Urinary bladder (tissue), 4 donors: ENCODE results near the gene IMP4. TPM values are rescaled to one million over a fixed set of nuclear protein-coding genes. Genes with fewer than 3 reads are reported as not detected.

Experiments used
- DNase-seq: peaks from one replicate; pipeline ENCODE4 v3.0.0-alpha.2; 2015; ENCODE audit errors: extremely low spot score
- H3K27ac ChIP-seq: one replicate; pipeline ENCODE4 v1.5.1; 2013; ENCODE audit warnings: low read depth, mild to moderate bottlenecking, moderate library complexity
- H3K36me3 ChIP-seq: one replicate; pipeline ENCODE4 v1.6.1; 2013; ENCODE audit warnings: mild to moderate bottlenecking, moderate library complexity; ENCODE audit not compliant: insufficient read depth
- H3K4me1 ChIP-seq: one replicate; pipeline ENCODE4 v1.6.1; 2013; ENCODE audit warnings: mild to moderate bottlenecking, moderate library complexity; ENCODE audit not compliant: insufficient read depth
- H3K4me3 ChIP-seq: one replicate; pipeline ENCODE4 v1.5.1; 2013; ENCODE audit warnings: low read depth, low read length
- WGBS: extraction: QIAGEN DNeasy Blood & Tissue Kit; methylation state at CpG from one replicate; pipeline ENCODE4 v1.1.7; 2013; 5-methylcytosine and 5-hydroxymethylcytosine counted together
- polyA plus RNA-seq: library from polyadenylated mRNA; stranded (reverse); fragments of 200-250 nt; gene quantifications from one replicate; pipeline ENCODE4 v1.2.3, GENCODE V29; 2013
- total RNA-seq: library from RNA; depleted of rRNA; stranded (reverse); fragments of >200 nt; gene quantifications from one replicate; pipeline ENCODE4 v1.2.3, GENCODE V29; 2014
- donor health status: healthy with polysubstance abuse.
- donor health status: healthy.

The IMP4 gene
- total and polyA plus RNA-seq, 2 donors = 22.3 to 102 TPM

DNA sequence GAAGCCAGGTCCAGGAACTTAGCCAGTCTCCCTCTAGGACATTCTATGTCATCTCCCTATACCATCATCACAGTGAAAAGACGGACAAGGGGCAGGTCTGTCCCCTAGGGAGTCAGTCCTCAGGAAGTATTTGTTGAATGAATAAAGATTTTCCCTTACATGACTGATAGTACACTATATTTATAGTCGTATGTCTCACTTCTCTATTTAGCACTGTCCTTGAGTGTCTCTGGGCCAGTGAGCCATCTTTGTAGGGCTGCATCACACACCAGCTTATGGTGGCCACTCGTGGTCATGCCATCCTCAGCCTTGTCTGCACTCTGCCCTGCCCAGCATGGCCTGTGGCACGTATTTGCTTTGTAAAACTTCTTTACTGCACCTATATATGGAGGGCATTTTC is 38.9 kb downstream of the IMP4 start:
- H3K4me1 ChIP-seq = no peaks in the 10 kb centered on the region
- WGBS = 90% methylated on average over 4 of the region's 4 CpGs

DNA sequence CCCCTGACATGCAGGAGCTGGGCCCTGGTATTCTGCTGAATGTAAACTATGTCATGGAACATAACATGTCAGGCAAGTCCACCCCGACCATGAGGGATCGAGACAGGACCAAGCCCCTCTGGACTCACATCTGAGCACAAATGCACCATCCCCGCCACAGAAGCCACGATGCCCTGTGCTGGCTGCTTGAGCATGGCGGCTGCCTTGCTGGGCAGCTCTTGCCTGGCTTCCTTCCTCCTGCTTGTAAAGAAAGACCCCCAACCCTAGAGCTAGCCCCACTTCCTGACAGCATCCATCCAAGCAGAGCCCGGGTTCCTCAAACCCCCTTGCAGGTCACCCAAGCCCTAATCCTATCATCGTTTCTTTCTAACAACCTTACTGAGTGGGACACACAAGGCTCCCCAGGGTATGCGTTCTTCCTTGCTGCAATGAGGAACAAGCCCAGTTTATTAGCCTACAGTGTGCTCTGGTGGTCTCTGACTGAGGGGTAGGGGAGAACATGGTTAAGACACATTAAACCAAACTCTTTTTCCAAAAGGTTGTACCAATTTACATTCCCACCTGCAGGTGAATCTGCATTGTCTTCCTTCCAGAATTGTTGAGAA is 39.7 kb downstream of the IMP4 start:
- Histone ChIP-seq H3K4me3 (no peak overlapping the region), H3K36me3 (no peaks in the 10 kb centered on the region), H3K27ac (no peak overlapping the region), H3K4me1 (no peaks in the 10 kb centered on the region)
- WGBS = 94% methylated on average over 8 of the region's 8 CpGs
- no peak for DNase-seq

More for the DNA sequence above, 38.9 kb downstream of the IMP4 start:
- Histone ChIP-seq H3K27ac (no peak overlapping the region), H3K4me3 (no peak overlapping the region), H3K36me3 (no peaks in the 10 kb centered on the region)
- no peak for DNase-seq

DNA sequence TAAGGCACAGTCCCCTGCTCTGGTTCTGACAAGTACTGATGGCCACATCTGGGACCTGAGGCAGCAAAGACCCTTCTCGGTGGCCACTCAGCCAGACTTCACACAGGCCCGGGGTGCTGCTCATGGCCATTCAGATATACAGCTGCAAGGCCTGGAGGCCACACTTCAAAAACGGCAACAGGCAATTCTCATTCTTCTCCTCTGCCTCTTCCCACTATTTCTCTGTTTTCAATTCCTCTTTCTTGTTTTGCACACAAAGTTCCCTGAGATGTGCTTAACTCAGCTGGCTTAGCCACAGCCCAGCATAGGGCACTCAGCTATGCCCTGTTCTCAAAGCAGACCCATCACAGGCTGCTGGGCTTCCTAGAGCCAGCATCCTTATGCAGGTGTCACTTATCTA is 43.0 kb downstream of the IMP4 start:
- WGBS = 92% methylated on average over 3 of the region's 3 CpGs
- Histone ChIP-seq H3K4me1 (no peaks in the 10 kb centered on the region), H3K36me3 (no peaks in the 10 kb centered on the region), H3K4me3 (no peak overlapping the region), H3K27ac (no peak overlapping the region)
- no peak for DNase-seq

- DNase-seq = no peak
- Histone ChIP-seq H3K27ac (no peak overlapping the region), H3K36me3 (no peaks in the 10 kb centered on the region), H3K4me1 (no peaks in the 10 kb centered on the region), H3K4me3 (no peak overlapping the region)
- WGBS = 46% methylated on average over 4 of the region's 4 CpGs
Observed at GRCh38 chr2:130387071-130387400, 44.3 kb downstream of the IMP4 start.

- 53% methylated on average over 4 of the region's 4 CpGs for WGBS
- no peak overlapping the region for H3K27ac ChIP-seq
- H3K36me3 ChIP-seq = no peaks in the 10 kb centered on the region
- no peaks in the 10 kb centered on the region for H3K4me1 ChIP-seq
- no peak overlapping the region for H3K4me3 ChIP-seq
- no peak for DNase-seq
Observed at GRCh38 chr2:130387804-130388203, 45.1 kb downstream of the IMP4 start.

- Histone ChIP-seq H3K27ac (no peak overlapping the region), H3K4me3 (no peak overlapping the region), H3K36me3 (no peaks in the 10 kb centered on the region), H3K4me1 (no peaks in the 10 kb centered on the region)
- DNase-seq = no peak
- WGBS = 74% methylated on average over 8 of the region's 8 CpGs
Observed at GRCh38 chr2:130388221-130388907, 45.7 kb downstream of the IMP4 start.

GRCh38 chr2:130389358-130389757 is 46.7 kb downstream of the IMP4 start:
- Histone ChIP-seq H3K27ac (no peak overlapping the region), H3K4me3 (no peak overlapping the region)

DNA sequence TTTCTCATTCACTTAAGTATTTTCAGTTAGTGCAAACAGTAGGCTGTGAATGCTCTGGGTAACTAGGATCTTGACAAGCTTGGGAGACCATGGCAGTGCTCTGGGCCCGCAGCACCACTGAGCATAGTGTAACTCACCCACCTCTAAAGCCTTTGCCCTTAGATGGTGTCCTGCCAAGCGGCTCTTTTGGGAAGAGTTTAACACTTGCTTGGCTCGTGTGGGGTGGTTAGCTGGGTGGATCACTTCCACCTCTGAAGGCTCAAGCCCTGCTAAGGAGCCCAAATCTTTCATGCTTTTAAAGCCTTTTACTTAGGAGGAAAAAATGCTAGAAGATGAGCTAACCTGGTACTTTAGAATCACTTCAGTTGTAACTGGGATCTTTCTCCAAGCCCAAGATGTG is 47.1 kb downstream of the IMP4 start:
- no peak for DNase-seq
- H3K4me1 ChIP-seq = no peaks in the 10 kb centered on the region
- H3K36me3 ChIP-seq = no peaks in the 10 kb centered on the region
- WGBS = 87% methylated on average over 3 of the region's 3 CpGs
- no peak overlapping the region for H3K27ac ChIP-seq
- H3K4me3 ChIP-seq = no peak overlapping the region

More at GRCh38 chr2:130389358-130389757, 46.7 kb downstream of the IMP4 start:
- no peaks in the 10 kb centered on the region for H3K4me1 ChIP-seq
- WGBS = 97% methylated on average over 6 of the region's 6 CpGs
- no peaks in the 10 kb centered on the region for H3K36me3 ChIP-seq
- DNase-seq = no peak

DNA sequence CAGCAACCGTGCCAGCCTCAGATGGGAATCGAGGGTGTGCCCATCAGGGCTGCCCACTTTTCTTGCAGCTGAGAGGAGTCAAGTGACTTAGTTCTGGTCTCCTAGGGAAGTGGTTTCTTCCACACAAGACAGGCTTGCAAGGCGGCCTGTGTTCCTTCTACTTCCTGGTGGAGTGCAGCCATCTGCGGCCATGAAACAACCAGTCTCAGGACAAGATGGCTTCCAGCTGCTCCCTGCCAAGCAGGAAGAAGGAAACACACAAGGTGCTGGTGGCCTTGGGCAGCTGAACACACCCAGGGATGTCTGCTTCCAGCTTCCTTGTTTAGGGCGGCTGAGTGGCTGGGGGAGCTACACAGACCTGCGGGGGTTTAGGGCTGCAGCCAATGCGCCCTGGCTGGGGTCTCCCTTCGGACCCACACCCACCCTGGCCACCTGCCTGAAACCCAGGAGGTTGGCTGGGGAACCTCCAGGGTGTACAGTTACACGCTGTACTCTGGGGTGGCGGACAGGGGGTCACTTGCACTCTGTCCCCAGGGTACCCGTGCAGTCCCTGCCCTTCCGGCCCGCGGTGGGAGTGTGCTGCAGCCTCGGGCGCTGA is 47.9 kb downstream of the IMP4 start:
- DNase-seq = no peak
- 37% methylated on average over 16 of the region's 16 CpGs for WGBS
- Histone ChIP-seq H3K27ac (peak overlapping the region; percentile 84), H3K36me3 (no peaks in the 10 kb centered on the region), H3K4me1 (no peaks in the 10 kb centered on the region), H3K4me3 (peak overlapping the region; percentile 73)

DNA sequence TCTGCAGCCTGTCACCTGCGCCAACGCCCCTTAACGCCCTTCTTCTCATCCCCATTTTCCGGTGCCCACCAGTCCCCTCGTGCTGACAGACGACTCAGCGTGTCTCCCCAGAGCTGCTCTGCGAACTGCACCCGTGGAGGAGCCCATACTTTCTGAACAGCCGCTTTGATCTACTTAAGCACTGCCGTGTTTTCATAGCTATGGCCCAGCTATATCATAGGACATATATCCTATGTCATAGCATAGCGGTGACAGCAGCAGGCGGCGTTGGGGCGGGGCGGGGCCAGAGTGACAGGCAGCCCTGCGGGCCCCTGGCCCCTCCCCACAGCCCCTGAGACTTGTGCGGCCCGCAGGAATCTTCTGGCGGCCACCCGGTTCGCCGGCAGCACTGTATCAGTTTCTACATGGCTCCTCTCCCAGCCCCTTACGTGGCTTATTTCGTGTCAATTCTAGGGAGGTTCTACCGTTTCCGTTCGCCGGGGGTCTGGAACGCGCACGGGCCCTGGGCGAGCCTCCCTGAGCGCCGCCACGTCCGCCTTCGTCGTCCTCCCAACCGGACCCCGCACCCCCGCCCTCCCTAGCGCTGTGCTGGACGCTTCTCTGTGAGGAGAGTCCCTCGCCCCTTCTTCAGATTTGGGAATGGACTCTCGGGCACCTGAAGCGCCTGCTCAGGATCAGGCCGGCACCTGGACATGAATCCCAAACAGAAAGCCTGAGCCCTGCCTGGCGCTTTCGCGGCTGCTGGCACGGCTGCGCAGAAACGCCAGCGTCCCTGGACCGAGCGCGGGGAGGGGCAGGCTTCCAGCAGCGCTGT is 48.6 kb downstream of the IMP4 start:
- H3K4me3 ChIP-seq = peak overlapping the region; percentile 73
- H3K27ac ChIP-seq = peak overlapping the region; percentile 84
- no peak for DNase-seq
- WGBS = under 1% methylated on average over 59 of the region's 59 CpGs
- no peaks in the 10 kb centered on the region for H3K4me1 ChIP-seq
- no peaks in the 10 kb centered on the region for H3K36me3 ChIP-seq

GRCh38 chr2:130391872-130392670 is 49.4 kb downstream of the IMP4 start:
- Histone ChIP-seq H3K4me3 (peak overlapping the region; percentile 73), H3K36me3 (no peaks in the 10 kb centered on the region), H3K4me1 (no peaks in the 10 kb centered on the region), H3K27ac (peak overlapping the region; percentile 84)
- DNase-seq = no peak
- WGBS = 21% methylated on average over 17 of the region's 17 CpGs

- WGBS = 93% methylated on average over 7 of the region's 7 CpGs
- no peaks in the 10 kb centered on the region for H3K36me3 ChIP-seq
Observed at GRCh38 chr2:130393318-130393910, 50.7 kb downstream of the IMP4 start.

More at GRCh38 chr2:130393318-130393910, 50.7 kb downstream of the IMP4 start:
- DNase-seq = no peak
- H3K27ac ChIP-seq = no peak overlapping the region
- H3K4me1 ChIP-seq = no peaks in the 10 kb centered on the region
- no peak overlapping the region for H3K4me3 ChIP-seq
